ENCODE data around the gene MRAS.
A peak's percentile ranks its signal among the peaks of the same experiment; 100 is the strongest.

Gene MRAS

DNA sequence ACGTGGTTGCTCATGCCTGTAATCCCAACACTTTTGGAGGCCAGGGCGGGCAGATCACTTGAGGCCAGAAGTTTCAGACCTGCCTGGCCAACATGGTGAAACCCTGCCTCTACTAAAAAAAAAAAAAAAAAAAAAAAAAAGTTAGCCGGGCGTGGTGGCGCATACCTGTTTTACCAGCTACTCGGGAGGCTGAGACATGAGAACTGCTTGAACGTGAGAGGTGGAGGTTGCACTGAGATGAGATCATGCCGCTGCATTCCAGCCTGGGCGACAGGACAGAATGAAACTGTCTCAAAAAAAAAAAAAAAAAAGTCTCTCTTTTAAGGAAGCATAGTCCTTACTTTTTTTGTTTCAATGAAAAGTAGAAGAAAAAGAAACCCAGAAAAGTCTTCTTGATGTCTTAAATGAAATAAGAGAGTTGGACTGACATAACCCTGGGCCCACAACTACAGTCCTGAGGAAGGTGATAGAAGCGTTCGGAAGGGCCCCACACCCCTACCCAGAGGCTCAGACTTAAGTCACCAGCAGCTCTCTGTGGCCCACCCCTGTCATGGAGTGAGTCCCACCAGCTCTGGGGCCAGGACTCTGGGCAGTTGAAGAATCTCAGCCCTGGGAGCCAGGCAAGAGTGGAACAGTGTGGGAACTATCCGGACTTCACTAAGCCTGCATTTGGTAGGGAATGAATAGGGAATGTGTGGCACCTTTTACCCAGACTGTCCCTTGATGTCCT is 21.3 kb upstream of the MRAS start:
- Histone ChIP-seq H3K9me3 (ENCODE audit: control insufficient read depth, low read length) (no peaks in the 10 kb centered on the region), H3K4me3 (ENCODE audit: low read depth, low read length) (no peak overlapping the region), H3K27me3 (ENCODE audit: control insufficient read depth, insufficient read depth, low read length) (no peaks in the 10 kb centered on the region), H3K36me3 (ENCODE audit: control insufficient read depth, insufficient read depth, low read length) (no peaks in the 10 kb centered on the region), H2AFZ (no peak overlapping the region), H3K27ac (no peak overlapping the region), H3K4me1 (no peaks in the 10 kb centered on the region), H3K9ac (no peak overlapping the region), H3K79me2 (no peaks in the 10 kb centered on the region), H3K4me2 (ENCODE audit: low read length) (no peak overlapping the region)
- TF ChIP-seq, protein P1, sequence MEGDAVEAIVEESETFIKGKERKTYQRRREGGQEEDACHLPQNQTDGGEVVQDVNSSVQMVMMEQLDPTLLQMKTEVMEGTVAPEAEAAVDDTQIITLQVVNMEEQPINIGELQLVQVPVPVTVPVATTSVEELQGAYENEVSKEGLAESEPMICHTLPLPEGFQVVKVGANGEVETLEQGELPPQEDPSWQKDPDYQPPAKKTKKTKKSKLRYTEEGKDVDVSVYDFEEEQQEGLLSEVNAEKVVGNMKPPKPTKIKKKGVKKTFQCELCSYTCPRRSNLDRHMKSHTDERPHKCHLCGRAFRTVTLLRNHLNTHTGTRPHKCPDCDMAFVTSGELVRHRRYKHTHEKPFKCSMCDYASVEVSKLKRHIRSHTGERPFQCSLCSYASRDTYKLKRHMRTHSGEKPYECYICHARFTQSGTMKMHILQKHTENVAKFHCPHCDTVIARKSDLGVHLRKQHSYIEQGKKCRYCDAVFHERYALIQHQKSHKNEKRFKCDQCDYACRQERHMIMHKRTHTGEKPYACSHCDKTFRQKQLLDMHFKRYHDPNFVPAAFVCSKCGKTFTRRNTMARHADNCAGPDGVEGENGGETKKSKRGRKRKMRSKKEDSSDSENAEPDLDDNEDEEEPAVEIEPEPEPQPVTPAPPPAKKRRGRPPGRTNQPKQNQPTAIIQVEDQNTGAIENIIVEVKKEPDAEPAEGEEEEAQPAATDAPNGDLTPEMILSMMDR (IDR thresholded peaks at IDR 0.05): no peak

DNA sequence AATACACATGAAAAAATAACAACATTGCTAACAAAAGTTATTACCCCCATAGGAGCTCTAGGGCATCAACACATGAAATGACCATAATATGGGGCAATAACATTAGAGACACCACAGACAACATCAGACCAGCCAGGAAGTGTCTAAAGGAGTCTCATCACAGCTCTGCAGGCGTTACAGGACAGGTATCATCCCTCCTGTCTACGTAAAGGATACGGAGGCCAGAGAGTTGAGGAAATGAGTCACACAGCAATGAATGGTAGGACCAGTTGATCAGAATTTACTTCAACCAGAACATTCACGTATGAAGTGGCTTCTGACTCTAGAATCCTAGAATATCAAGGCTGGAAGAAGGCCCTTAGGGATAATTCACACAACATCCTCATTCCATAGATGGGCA is 20.5 kb upstream of the MRAS start:
- Histone ChIP-seq H3K36me3 (ENCODE audit: control insufficient read depth, insufficient read depth, low read length) (no peaks in the 10 kb centered on the region), H3K9me3 (ENCODE audit: control insufficient read depth, low read length) (no peaks in the 10 kb centered on the region), H3K27ac (no peak overlapping the region), H3K27me3 (ENCODE audit: control insufficient read depth, insufficient read depth, low read length) (no peaks in the 10 kb centered on the region), H3K4me3 (ENCODE audit: low read depth, low read length) (no peak overlapping the region), H3K4me2 (ENCODE audit: low read length) (no peak overlapping the region), H3K9ac (no peak overlapping the region), H2AFZ (no peak overlapping the region), H3K4me1 (no peaks in the 10 kb centered on the region), H3K79me2 (no peaks in the 10 kb centered on the region)
- TF ChIP-seq, protein P1 (IDR thresholded peaks at IDR 0.05): no peak

DNA sequence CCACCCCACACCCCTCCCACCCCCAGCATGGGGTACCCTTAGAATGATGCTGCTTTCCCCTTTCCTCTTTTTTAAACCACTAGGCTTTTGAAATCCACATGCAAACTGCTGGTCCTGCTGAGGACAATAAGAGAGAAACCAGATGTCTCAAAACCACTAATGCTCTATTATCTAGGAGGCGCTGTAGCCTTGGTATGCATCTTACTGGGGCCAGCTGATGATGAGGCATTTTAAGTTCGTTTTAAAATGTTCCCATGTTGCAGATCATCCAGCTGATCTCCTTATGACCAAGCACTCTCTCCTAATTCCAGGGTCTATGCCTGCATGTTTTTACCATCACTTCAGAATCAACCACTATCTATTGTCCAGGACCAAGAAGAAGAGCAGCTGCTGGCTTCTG is 20.0 kb upstream of the MRAS start:
- Histone ChIP-seq H2AFZ (no peak overlapping the region), H3K27me3 (ENCODE audit: control insufficient read depth, insufficient read depth, low read length) (no peaks in the 10 kb centered on the region), H3K9me3 (ENCODE audit: control insufficient read depth, low read length) (no peaks in the 10 kb centered on the region), H3K9ac (no peak overlapping the region), H3K4me1 (no peaks in the 10 kb centered on the region), H3K4me3 (ENCODE audit: low read depth, low read length) (no peak overlapping the region), H3K79me2 (no peaks in the 10 kb centered on the region), H3K27ac (no peak overlapping the region), H3K4me2 (ENCODE audit: low read length) (no peak overlapping the region), H3K36me3 (ENCODE audit: control insufficient read depth, insufficient read depth, low read length) (no peaks in the 10 kb centered on the region)
- TF ChIP-seq, protein P1 (IDR thresholded peaks at IDR 0.05): no peak

DNA sequence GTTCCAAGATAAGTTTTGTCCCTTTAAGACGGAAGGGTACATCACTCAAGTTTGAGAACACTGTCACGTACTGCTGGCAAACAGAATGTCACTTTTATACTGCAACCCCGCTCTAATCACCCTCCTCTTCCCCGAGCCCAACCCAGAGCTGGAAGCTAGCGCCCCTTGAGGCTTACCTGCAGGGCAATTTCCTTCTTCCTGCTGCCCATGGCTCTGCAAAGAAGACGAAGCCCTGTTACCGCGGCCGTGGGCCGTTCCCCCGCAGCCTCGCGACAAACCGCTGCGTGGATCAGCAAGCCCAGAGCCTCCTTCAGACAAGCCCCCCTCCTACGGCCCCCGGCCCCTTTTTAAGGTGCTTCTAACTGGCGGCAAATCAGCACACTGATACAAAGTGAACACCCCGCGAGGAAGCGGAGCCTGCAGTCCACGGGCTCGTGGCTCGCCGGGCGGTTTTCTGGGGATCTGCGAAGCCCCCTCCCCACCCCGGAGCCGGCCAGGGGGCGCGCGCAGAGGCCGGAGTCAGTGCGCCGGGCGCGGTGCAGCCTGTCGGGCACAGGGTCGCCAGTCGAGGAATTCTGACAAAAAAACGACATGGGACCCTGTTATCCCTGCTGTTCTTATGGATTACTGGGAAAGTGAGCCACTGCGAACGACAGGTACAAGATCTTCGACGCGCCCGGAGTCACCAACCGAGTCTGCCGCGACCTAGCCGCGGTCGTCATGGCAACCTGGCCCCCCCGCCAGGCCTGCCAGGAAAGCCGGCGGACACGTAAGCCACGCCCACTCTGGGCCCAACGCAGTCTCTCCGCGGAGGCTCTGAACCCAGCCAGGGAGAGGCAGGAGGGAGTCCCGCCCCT is 19.0 kb upstream of the MRAS start, which contains the start of gene NME9:
NME9 (minus strand) TSS at position 725 of the 857 bp plus-strand sequence; CDS start at position 209, 516 bp downstream.
- Histone ChIP-seq H3K79me2 (no peaks in the 10 kb centered on the region), H3K9me3 (ENCODE audit: control insufficient read depth, low read length) (no peaks in the 10 kb centered on the region), H3K27me3 (ENCODE audit: control insufficient read depth, insufficient read depth, low read length) (no peaks in the 10 kb centered on the region), H3K36me3 (ENCODE audit: control insufficient read depth, insufficient read depth, low read length) (no peaks in the 10 kb centered on the region), H3K4me2 (ENCODE audit: low read length) (peak within 1 kb of the TSS; percentile 87), H2AFZ (peak within 1 kb of the TSS; percentile 94), H3K27ac (peak within 1 kb of the TSS; percentile 77), H3K9ac (no peak within 1 kb of the TSS), H3K4me1 (no peaks in the 10 kb centered on the region), H3K4me3 (ENCODE audit: low read depth, low read length) (peak within 1 kb of the TSS; percentile 78)
- TF ChIP-seq, protein P1 (IDR thresholded peaks at IDR 0.05): peak; percentile 78

Data from parathyroid adenoma (tissue), 2 donors.